Coronary artery (tissue), 2 donors: ENCODE data around the gene SIM2.

Source experiments
- DNase-seq: peaks from one replicate; pipeline ENCODE4 v3.0.0-alpha.2; 2017; ENCODE audit warnings: low spot score
- H3K27ac ChIP-seq, 2 donors: fragments of 200-600 bp; sonication (generic); one replicate each; pipeline ENCODE4 v1.5.1; 2016 to 2019
- H3K4me3 ChIP-seq: fragments of 200-600 bp; sonication (generic); 2 replicates; pipeline ENCODE4 v1.5.1; 2016; ENCODE audit warnings: mild to moderate bottlenecking, moderate library complexity
- CTCF ChIP-seq: fragments of 200-600 bp; sonication (generic); IDR thresholded peaks from one replicate; pipeline ENCODE4 v1.5.1; 2019; ENCODE audit warnings: antibody characterized with exemption

Gene SIM2

GRCh38 chr21:36717976-36718375 is 19.1 kb downstream of the SIM2 start:
- no peak for DNase-seq
- H3K4me3 ChIP-seq = no peak overlapping the region
- no peak for TF ChIP-seq CTCF
- H3K27ac ChIP-seq = no peak overlapping the region

- no peak for DNase-seq
- Histone ChIP-seq H3K4me3 (no peak overlapping the region), H3K27ac (no peak overlapping the region)
- no peak for TF ChIP-seq CTCF
These were observed 20.1 kb downstream of the SIM2 start for GRCh38 chr21:36718951-36719501.

GRCh38 chr21:36719614-36720013 is 20.7 kb downstream of the SIM2 start:
- no peak for DNase-seq
- H3K27ac ChIP-seq = no peak overlapping the region
- TF ChIP-seq CTCF = no peak
- no peak overlapping the region for H3K4me3 ChIP-seq

GRCh38 chr21:36721817-36722216 is 22.9 kb downstream of the SIM2 start:
- DNase-seq = no peak
- H3K27ac ChIP-seq = no peak overlapping the region
- no peak for TF ChIP-seq CTCF

GRCh38 chr21:36722370-36723368 is 23.8 kb downstream of the SIM2 start:
- no peak for DNase-seq
- Histone ChIP-seq H3K27ac (no peak overlapping the region), H3K4me3 (no peak overlapping the region)
- TF ChIP-seq CTCF = no peak

More at GRCh38 chr21:36721817-36722216, 22.9 kb downstream of the SIM2 start:
- no peak overlapping the region for H3K4me3 ChIP-seq

- no peak overlapping the region for H3K4me3 ChIP-seq
- no peak for TF ChIP-seq CTCF
- H3K27ac ChIP-seq = no peak overlapping the region
- DNase-seq = no peak
These were observed 24.5 kb downstream of the SIM2 start for GRCh38 chr21:36723371-36723881.
